A549 treated with CORT108297 at 1 μM for 4 hours (cell line): ENCODE data around the gene ZGLP1. TPM values are rescaled to one million over a fixed set of nuclear protein-coding genes. Genes with fewer than 3 reads are reported as not detected.

Experiments
- total RNA-seq: library from RNA; stranded (reverse); fragments of 200-300 nt; extraction: Qiagen RNA extraction; gene quantifications from 5 replicates; pipeline ENCODE4 v1.2.3, GENCODE V29; 2022

Gene ZGLP1
- total RNA-seq: 1.4 to 3.2 TPM (median 2.3 TPM) in 5 replicates

DNA sequence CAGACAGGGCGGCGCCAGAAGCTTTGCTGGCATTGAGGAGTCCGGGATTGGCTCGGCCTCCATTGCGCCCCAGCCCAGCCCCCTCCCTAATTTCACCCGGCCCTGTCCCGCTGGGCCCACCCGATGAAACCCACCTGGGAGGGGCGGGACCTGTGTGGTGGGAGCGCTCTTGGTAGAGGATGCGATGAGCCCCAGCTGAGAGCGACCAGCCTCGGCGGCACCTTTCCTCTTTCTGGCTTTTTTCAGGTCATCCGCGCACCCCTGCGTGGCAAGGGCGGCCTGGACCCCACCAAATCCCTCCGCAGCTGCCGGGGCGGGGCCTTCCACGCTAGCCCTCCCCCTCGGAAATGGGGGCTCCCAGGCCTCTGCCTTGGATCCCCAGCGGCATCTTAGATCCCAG lies at the start of gene ZGLP1:
Gene ZGLP1 (minus strand): TSS at position 393 of the 400 bp plus-strand sequence.

DNA sequence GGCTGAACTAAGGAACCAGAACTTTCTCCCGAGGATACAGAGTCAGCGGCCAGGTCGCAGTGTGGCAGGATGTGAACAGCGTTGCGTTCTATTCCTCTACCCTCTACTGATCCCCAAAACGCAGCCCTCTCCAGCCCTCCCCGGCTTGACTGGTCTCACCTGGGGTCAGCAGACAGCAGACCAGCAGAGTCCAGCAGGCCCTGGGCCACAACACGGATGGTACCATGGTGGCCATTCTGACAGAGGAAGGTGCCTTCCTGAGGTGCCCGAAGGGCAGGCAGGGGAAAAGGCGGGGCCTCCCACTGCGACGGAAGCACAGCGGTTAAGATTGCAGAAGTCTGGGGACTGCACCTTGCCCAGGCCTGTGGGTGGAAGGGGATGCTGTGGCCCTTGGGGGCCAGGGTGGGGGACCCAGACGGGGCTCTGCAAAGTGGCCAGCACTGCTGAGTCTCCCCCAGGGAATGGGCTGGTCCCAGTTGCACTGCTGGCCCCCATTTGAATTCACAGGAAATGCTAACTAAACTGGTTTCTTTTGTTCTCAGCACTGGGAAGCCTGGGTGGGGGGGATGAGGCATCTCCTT lies 29.9 kb upstream of the ZGLP1 start, which contains the start of gene ICAM3:
Gene ICAM3 (minus strand): TSS at position 245 of the 581 bp plus-strand sequence. CDS start 10 bp downstream, at position 235.

DNA sequence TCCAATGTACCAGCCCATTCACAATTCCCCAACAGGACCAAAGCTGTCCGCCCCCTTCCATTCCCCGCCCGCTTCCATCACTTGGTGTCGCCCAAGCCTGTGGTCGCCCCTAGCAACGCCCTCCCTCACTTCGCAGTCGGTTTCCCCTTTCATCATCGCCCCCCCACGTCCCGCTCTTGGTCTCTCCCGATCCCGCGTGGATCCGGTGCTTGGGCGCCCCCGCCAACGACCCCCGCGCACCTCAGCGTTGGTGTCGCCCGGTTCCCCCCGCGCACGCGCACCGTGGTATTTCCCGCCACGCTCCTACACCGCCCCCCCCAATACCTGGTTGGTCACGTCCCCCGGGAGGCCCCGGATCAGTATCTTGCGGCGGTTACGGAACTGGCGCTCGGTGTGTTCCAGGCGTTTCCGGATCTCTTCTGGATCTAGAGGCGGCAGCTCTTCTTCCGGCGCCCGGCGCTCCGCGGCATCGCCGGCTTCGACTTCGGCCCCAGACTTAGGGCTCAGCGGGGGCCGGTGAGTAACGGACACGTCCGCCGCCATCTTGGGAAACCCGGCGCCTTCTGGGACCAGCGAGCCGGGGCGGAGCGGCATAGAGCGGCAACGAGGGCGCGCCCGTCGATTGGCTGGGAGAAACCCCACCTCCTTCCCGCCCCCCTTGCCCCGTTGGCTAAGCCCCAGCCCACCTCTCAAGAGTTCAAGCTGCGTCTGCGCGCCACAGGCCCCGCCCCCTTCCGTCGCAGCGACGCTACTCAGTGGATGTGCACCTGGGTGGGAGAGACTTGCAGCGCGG lies 23.5 kb upstream of the ZGLP1 start, which contains the start of gene RAVER1:
Gene RAVER1 (minus strand): TSS at position 565 of the 793 bp plus-strand sequence. CDS start 22 bp downstream, at position 543.

DNA sequence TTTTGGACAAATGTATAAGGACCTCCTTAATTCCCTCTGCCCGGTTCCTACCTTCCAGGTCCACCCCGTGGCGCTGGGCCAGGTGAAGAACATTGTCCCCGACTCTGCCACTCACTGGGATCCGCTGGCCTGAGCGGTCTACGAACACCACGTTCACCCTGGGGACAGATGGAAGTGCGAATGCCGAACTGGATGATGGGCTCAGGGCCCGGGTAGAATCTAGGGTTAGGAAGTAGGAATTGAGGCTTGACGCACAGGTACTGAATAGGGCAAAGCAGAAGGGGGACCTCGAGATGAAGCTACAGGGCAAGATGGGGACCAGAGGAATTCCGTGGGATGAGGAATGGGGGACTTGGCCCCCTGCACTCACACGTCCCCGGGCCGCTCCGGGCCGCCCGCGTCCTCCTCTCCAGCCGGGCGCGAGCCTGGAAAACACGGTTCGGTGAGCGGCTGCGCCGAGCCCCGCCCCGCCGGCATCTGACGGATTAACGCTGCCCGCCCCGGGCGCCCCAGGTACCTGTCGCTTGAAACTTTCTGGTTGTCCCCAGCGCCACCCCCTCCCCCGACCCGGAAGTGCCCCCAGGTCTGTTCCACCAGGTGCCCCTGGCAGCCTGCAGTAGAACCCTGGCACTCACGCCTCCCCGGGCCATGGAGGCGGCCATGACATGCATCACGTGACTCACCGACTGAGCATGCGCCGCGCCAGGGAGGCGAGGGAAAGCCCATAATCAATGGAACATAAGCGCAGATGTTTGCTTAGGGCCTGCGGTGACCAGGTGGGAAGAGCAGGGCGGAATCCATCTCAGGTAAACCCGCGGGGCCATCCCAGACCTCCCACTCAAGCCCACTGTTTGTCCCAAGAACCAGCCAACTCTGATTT lies 6.0 kb upstream of the ZGLP1 start, which contains the start of gene FDX2:
Gene FDX2 (minus strand): TSS at position 681 of the 880 bp plus-strand sequence. CDS start 19 bp downstream, at position 662.

DNA sequence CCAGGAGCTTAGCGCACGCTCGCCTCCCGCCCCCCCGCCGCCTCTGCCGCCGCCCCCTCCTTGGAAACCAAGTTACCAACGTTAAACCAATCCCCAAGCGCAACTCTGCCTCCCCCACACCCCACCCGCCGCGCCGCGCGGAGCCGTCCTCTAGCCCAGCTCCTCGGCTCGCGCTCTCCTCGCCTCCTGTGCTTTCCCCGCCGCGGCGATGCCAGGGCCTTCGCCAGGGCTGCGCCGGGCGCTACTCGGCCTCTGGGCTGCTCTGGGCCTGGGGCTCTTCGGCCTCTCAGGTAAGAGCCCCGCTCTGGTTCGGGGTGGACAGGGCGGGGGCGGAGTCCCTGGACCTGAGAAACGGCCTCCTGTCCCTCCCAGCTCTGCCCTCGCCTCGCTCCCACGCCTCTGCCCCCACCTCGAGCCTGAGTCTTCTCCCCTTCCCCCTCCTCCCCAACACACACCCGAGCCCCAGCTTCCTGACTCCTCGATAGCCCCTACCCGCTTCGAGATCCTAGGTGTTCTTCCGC lies 19.7 kb downstream of the ZGLP1 start, which contains the start of gene ICAM5:
Gene ICAM5 (plus strand): TSS at position 117 of the 521 bp plus-strand sequence. CDS start 92 bp downstream, at position 209.

DNA sequence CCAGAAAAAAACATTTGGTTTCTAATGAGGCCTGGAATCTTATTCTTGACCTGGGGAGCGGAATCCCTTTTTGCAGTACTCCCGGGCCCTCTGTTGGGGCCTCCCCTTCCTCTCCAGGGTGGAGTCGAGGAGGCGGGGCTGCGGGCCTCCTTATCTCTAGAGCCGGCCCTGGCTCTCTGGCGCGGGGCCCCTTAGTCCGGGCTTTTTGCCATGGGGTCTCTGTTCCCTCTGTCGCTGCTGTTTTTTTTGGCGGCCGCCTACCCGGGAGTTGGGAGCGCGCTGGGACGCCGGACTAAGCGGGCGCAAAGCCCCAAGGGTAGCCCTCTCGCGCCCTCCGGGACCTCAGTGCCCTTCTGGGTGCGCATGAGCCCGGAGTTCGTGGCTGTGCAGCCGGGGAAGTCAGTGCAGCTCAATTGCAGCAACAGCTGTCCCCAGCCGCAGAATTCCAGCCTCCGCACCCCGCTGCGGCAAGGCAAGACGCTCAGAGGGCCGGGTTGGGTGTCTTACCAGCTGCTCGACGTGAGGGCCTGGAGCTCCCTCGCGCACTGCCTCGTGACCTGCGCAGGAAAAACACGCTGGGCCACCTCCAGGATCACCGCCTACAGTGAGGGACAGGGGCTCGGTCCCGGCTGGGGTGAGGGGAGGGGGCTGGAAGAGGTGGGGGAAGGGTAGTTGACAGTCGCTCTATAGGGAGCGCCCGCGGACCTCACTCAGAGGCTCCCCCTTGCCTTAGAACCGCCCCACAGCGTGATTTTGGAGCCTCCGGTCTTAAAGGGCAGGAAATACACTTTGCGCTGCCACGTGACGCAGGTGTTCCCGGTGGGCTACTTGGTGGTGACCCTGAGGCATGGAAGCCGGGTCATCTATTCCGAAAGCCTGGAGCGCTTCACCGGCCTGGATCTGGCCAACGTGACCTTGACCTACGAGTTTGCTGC lies 22.5 kb downstream of the ZGLP1 start, which contains the start of gene ICAM4:
Gene ICAM4 (plus strand): TSS at position 153 of the 935 bp plus-strand sequence. CDS start 58 bp downstream, at position 211.

DNA sequence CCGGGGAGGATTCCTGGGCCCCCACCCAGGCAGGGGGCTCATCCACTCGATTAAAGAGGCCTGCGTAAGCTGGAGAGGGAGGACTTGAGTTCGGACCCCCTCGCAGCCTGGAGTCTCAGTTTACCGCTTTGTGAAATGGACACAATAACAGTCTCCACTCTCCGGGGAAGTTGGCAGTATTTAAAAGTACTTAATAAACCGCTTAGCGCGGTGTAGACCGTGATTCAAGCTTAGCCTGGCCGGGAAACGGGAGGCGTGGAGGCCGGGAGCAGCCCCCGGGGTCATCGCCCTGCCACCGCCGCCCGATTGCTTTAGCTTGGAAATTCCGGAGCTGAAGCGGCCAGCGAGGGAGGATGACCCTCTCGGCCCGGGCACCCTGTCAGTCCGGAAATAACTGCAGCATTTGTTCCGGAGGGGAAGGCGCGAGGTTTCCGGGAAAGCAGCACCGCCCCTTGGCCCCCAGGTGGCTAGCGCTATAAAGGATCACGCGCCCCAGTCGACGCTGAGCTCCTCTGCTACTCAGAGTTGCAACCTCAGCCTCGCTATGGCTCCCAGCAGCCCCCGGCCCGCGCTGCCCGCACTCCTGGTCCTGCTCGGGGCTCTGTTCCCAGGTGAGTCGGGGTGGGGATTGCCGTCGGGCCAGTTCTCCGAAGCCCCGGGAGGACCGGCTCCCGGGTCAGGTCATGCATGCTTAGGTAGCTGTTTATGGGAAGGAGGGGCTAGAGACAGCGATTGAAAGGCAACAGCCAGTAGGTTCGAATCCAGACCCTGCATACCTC lies 38.8 kb downstream of the ZGLP1 start, which contains the start of gene ICAM1:
Gene ICAM1 (plus strand): TSS at position 505 of the 779 bp plus-strand sequence. CDS start 40 bp downstream, at position 545.

Other genes with a start within 250 kb of the ZGLP1 start
- 6.8 to 9.8 TPM (median 8.2 TPM) in 5 replicates for gene SHFL, start 223.5 kb downstream of the ZGLP1 start, total RNA-seq
- gene ANGPTL6, start 207.1 kb downstream of the ZGLP1 start, total RNA-seq: 0.08 to 0.15 TPM (median 0.08 TPM) in 3 of 5 replicates, not detected in the others
- gene PPAN, start 203.5 kb downstream of the ZGLP1 start, total RNA-seq: 40.7 to 59.7 TPM (median 54.1 TPM) in 5 replicates
- 4.6 to 13.5 TPM (median 7.0 TPM) in 5 replicates for gene P2RY11, start 198.1 kb downstream of the ZGLP1 start, total RNA-seq
- 161 to 180 TPM (median 167 TPM) in 5 replicates for gene EIF3G, start 189.9 kb downstream of the ZGLP1 start, total RNA-seq
- 58.2 to 74.6 TPM (median 66.3 TPM) in 5 replicates for gene DNMT1, start 114.9 kb downstream of the ZGLP1 start, total RNA-seq
- gene S1PR2, start 78.5 kb downstream of the ZGLP1 start, total RNA-seq: 0.75 to 1.1 TPM (median 0.96 TPM) in 5 replicates
- 55.9 to 85.2 TPM (median 78.8 TPM) in 5 replicates for gene MRPL4, start 57.6 kb downstream of the ZGLP1 start, total RNA-seq
- gene ICAM1, start 38.7 kb downstream of the ZGLP1 start, total RNA-seq: 2.8 to 6.5 TPM (median 5.1 TPM) in 5 replicates
- 0.12 to 0.25 TPM (median 0.14 TPM) in 3 of 5 replicates, not detected in the others for gene ICAM4, start 22.9 kb downstream of the ZGLP1 start, total RNA-seq
- gene ICAM5, start 19.9 kb downstream of the ZGLP1 start, total RNA-seq: 0.47 to 1.3 TPM (median 1.0 TPM) in 5 replicates
- gene FDX2, start 6.2 kb upstream of the ZGLP1 start, total RNA-seq: 25.9 to 41.7 TPM (median 33.8 TPM) in 5 replicates
- 21.7 to 31.3 TPM (median 28.9 TPM) in 5 replicates for gene RAVER1, start 23.7 kb upstream of the ZGLP1 start, total RNA-seq
- 7.2 to 11.0 TPM (median 8.8 TPM) in 5 replicates for gene ICAM3, start 29.8 kb upstream of the ZGLP1 start, total RNA-seq
- 27.3 to 52.9 TPM (median 43.9 TPM) in 5 replicates for gene TYK2, start 70.8 kb upstream of the ZGLP1 start, total RNA-seq
- 159 to 201 TPM (median 189 TPM) in 5 replicates for gene CDC37, start 93.7 kb upstream of the ZGLP1 start, total RNA-seq
- 3.8 to 5.4 TPM (median 4.9 TPM) in 5 replicates for gene PDE4A, start 110.7 kb upstream of the ZGLP1 start, total RNA-seq
- gene KEAP1, start 193.5 kb upstream of the ZGLP1 start, total RNA-seq: 51.2 to 65.8 TPM (median 62.5 TPM) in 5 replicates
- gene S1PR5, start 207.6 kb upstream of the ZGLP1 start, total RNA-seq: 1.5 to 2.5 TPM (median 2.1 TPM) in 5 replicates
- gene ATG4D, start 234.1 kb upstream of the ZGLP1 start, total RNA-seq: 15.1 to 22.7 TPM (median 21.9 TPM) in 5 replicates